Daoy (cell line): ENCODE results near the gene PCNX3. TPM values are rescaled to one million over a fixed set of nuclear protein-coding genes. Genes with fewer than 3 reads are reported as not detected.
A peak's percentile ranks its signal among the peaks of the same experiment; 100 is the strongest.

Experiments
- DNase-seq: peaks from one replicate; pipeline ENCODE4 v3.0.0-alpha.2; 2015; ENCODE audit warnings: low read depth
- total RNA-seq: library from RNA; depleted of rRNA; stranded (reverse); fragments of >200 nt; shearing (Covaris generic); gene quantifications from 2 replicates; pipeline ENCODE4 v1.2.3, GENCODE V29; 2014

PCNX3 gene
- total RNA-seq, 1 experiment from 2014 or later: 16.2 TPM

- no peak for DNase-seq
Measured at GRCh38 chr11:65580031-65580692, 35.4 kb upstream of the PCNX3 start.

- DNase-seq: no peak
Measured at GRCh38 chr11:65580756-65581155, 34.8 kb upstream of the PCNX3 start.

GRCh38 chr11:65581928-65582327 is 33.6 kb upstream of the PCNX3 start:
- DNase-seq: no peak

GRCh38 chr11:65583589-65583988 is 32.0 kb upstream of the PCNX3 start:
- no peak for DNase-seq

GRCh38 chr11:65584106-65584505 is 31.5 kb upstream of the PCNX3 start:
- DNase-seq: no peak

- DNase-seq: no peak
Measured at GRCh38 chr11:65584723-65585171, 30.8 kb upstream of the PCNX3 start.

- DNase-seq: no peak
Measured at GRCh38 chr11:65585396-65586246, 30.0 kb upstream of the PCNX3 start.

GRCh38 chr11:65586247-65586630 is 29.3 kb upstream of the PCNX3 start:
- DNase-seq: no peak

- DNase-seq: peak; percentile 3
Measured at GRCh38 chr11:65586676-65587075, 28.9 kb upstream of the PCNX3 start.

- DNase-seq: peak; percentile 62
Measured at GRCh38 chr11:65588199-65589054, 27.1 kb upstream of the PCNX3 start.

- peak; percentile 5 for DNase-seq
Measured at GRCh38 chr11:65589444-65590239, 25.9 kb upstream of the PCNX3 start.

GRCh38 chr11:65590240-65590738 is 25.3 kb upstream of the PCNX3 start:
- DNase-seq: peak; percentile 7

GRCh38 chr11:65591939-65592857 is 23.4 kb upstream of the PCNX3 start:
- peak; percentile 2 for DNase-seq

- no peak for DNase-seq
Measured at GRCh38 chr11:65592858-65593517, 22.6 kb upstream of the PCNX3 start.

GRCh38 chr11:65593518-65594414 is 21.8 kb upstream of the PCNX3 start:
- DNase-seq: peak; percentile 46

GRCh38 chr11:65595131-65595530 is 20.4 kb upstream of the PCNX3 start:
- DNase-seq: no peak

- peak; percentile 36 for DNase-seq
Measured at GRCh38 chr11:65595543-65596281, 19.9 kb upstream of the PCNX3 start, which contains the start of gene KCNK7. Gene KCNK7 (minus strand): TSS chr11:65595800. CDS start chr11:65595772, 28 bp downstream.

- DNase-seq: no peak
Measured at GRCh38 chr11:65596520-65596919, 19.1 kb upstream of the PCNX3 start.
